HG03135 (cell line): ENCODE data around the gene MRPS27.

Source experiments
- ATAC-seq: cut with Tn5 transposase; IDR thresholded peaks from one replicate; pipeline ENCODE4 v1.9.1; 2021; ENCODE audit warnings: mild to moderate bottlenecking, moderate library complexity; ENCODE audit not compliant: unreplicated experiment

Gene MRPS27

GRCh38 chr5:72319976-72320752 is at the start of gene MRPS27, which contains the start of gene PTCD2:
Gene MRPS27 (minus strand): TSS chr5:72320240. CDS start chr5:72320221, 19 bp downstream.
Gene PTCD2 (plus strand): TSS chr5:72320373. CDS start chr5:72320383, 10 bp downstream.
- ATAC-seq, result peak; percentile 99

GRCh38 chr5:72369711-72370110 is 49.7 kb upstream of the MRPS27 start:
- ATAC-seq, result no peak

- ATAC-seq, result no peak
These were observed 49.3 kb upstream of the MRPS27 start for GRCh38 chr5:72369301-72369700.

- no peak for ATAC-seq
These were observed 48.2 kb upstream of the MRPS27 start for GRCh38 chr5:72368271-72368670.

- ATAC-seq, result peak; percentile 80
These were observed 46.4 kb upstream of the MRPS27 start for GRCh38 chr5:72366324-72366976.

- no peak for ATAC-seq
These were observed 44.9 kb upstream of the MRPS27 start for GRCh38 chr5:72364951-72365350.

- ATAC-seq, result no peak
These were observed 44.1 kb upstream of the MRPS27 start for GRCh38 chr5:72364171-72364570.

GRCh38 chr5:72363166-72363802 is 43.2 kb upstream of the MRPS27 start:
- ATAC-seq, result no peak

GRCh38 chr5:72359886-72360285 is 39.8 kb upstream of the MRPS27 start:
- ATAC-seq, result no peak

- ATAC-seq, result no peak
These were observed 38.9 kb upstream of the MRPS27 start for GRCh38 chr5:72358925-72359324.

- no peak for ATAC-seq
These were observed 36.3 kb upstream of the MRPS27 start for GRCh38 chr5:72356361-72356760.

GRCh38 chr5:72355706-72356299 is 35.8 kb upstream of the MRPS27 start:
- no peak for ATAC-seq

- ATAC-seq, result no peak
These were observed 33.0 kb upstream of the MRPS27 start for GRCh38 chr5:72353046-72353445.

- no peak for ATAC-seq
These were observed 32.6 kb upstream of the MRPS27 start for GRCh38 chr5:72352616-72353015.

- ATAC-seq, result no peak
These were observed 31.3 kb upstream of the MRPS27 start for GRCh38 chr5:72351376-72351775.

GRCh38 chr5:72347801-72348308 is 27.8 kb upstream of the MRPS27 start:
- ATAC-seq, result no peak

GRCh38 chr5:72346398-72346797 is 26.4 kb upstream of the MRPS27 start:
- ATAC-seq, result no peak

GRCh38 chr5:72338689-72339209 is 18.7 kb upstream of the MRPS27 start:
- ATAC-seq, result no peak

- no peak for ATAC-seq
These were observed 17.1 kb upstream of the MRPS27 start for GRCh38 chr5:72337159-72337558.

- ATAC-seq, result no peak
These were observed 10.7 kb upstream of the MRPS27 start for GRCh38 chr5:72330712-72331111.

- ATAC-seq, result no peak
These were observed 8.1 kb upstream of the MRPS27 start for GRCh38 chr5:72328172-72328571.
